GM23338 (cell line): ENCODE results near the gene RUNDC3A. TPM values are rescaled to one million over a fixed set of nuclear protein-coding genes. Genes with fewer than 3 reads are reported as not detected.
A peak's percentile ranks its signal among the peaks of the same experiment; 100 is the strongest.

Source experiments
- ATAC-seq: fragments of 200-7000 bp; cut with Tn5 transposase; 3 replicates; pipeline ENCODE4 v1.9.1; 2020
- DNase-seq: peaks from one replicate; pipeline ENCODE4 v3.0.0-alpha.2; 2015; ENCODE audit warnings: low spot score
- H2AFZ ChIP-seq: fragments of 200-600 bp; sonication (generic); 2 replicates; pipeline ENCODE4 v1.8.0; 2016; ENCODE audit warnings: antibody characterized with exemption, mild to moderate bottlenecking, moderate library complexity
- H3F3A ChIP-seq: fragments of 200-600 bp; sonication (generic); replicated peaks from 2 replicates; pipeline ENCODE4 v1.8.0; 2017; ENCODE audit warnings: antibody characterized with exemption, mixed run types, low read depth
- H3K27ac ChIP-seq: fragments of 200-600 bp; sonication (generic); 2 replicates; pipeline ENCODE4 v1.6.1; 2016; ENCODE audit warnings: low read depth
- H3K27me3 ChIP-seq: fragments of 200-600 bp; sonication (generic); 2 replicates; pipeline ENCODE4 v1.8.0; 2016; ENCODE audit warnings: mild to moderate bottlenecking, mixed run types, moderate library complexity; ENCODE audit not compliant: insufficient read depth
- H3K36me3 ChIP-seq: fragments of 200-600 bp; sonication (generic); 2 replicates; pipeline ENCODE4 v1.8.0; 2016; ENCODE audit warnings: mild to moderate bottlenecking; ENCODE audit not compliant: insufficient read depth
- H3K4me1 ChIP-seq: fragments of 200-600 bp; sonication (generic); 2 replicates; pipeline ENCODE4 v1.8.0; 2016; ENCODE audit warnings: mild to moderate bottlenecking, moderate library complexity; ENCODE audit not compliant: insufficient read depth
- H3K4me2 ChIP-seq: fragments of 200-600 bp; sonication (generic); 2 replicates; pipeline ENCODE4 v1.7.1; 2017; ENCODE audit warnings: mixed run types
- H3K4me3 ChIP-seq: fragments of 200-600 bp; sonication (generic); 2 replicates; pipeline ENCODE4 v1.6.1; 2016; ENCODE audit warnings: mixed run types
- H3K79me2 ChIP-seq: fragments of 200-600 bp; sonication (generic); replicated peaks from 2 replicates; pipeline ENCODE4 v1.8.0; 2017; ENCODE audit warnings: mild to moderate bottlenecking; ENCODE audit not compliant: insufficient read depth
- H3K9me2 ChIP-seq: fragments of 200-600 bp; sonication (generic); 2 replicates; pipeline ENCODE4 v1.8.0; 2017; ENCODE audit not compliant: insufficient read depth
- H4K20me1 ChIP-seq: fragments of 200-600 bp; sonication (generic); replicated peaks from 2 replicates; pipeline ENCODE4 v1.8.0; 2017; ENCODE audit warnings: mild to moderate bottlenecking; ENCODE audit not compliant: insufficient read depth
- H3K27ac Mint-ChIP-seq: 2 replicates; pipeline ENCODE4 v1.8.0; 2020; ENCODE audit warnings: inconsistent platforms, mild to moderate bottlenecking, moderate library complexity, mixed read lengths
- H3K27me3 Mint-ChIP-seq: 3 replicates; pipeline ENCODE4 v1.8.0; 2022; ENCODE audit warnings: low read depth, mild to moderate bottlenecking, moderate library complexity, mixed read lengths, inconsistent platforms; ENCODE audit not compliant: insufficient read depth, poor library complexity
- H3K36me3 Mint-ChIP-seq: 3 replicates; pipeline ENCODE4 v1.8.0; 2021; ENCODE audit warnings: low read depth, mild to moderate bottlenecking, inconsistent platforms, moderate library complexity, mixed read lengths
- H3K4me1 Mint-ChIP-seq: 3 replicates; pipeline ENCODE4 v1.8.0; 2020; ENCODE audit warnings: mild to moderate bottlenecking, inconsistent platforms, mixed read lengths
- H3K4me3 Mint-ChIP-seq: 3 replicates; pipeline ENCODE4 v1.8.0; 2021; ENCODE audit warnings: moderate library complexity, mild to moderate bottlenecking, inconsistent platforms, mixed read lengths
- H3K9me3 Mint-ChIP-seq: 3 replicates; pipeline ENCODE4 v1.8.0; 2020; ENCODE audit warnings: moderate library complexity, mild to moderate bottlenecking, inconsistent platforms, mixed read lengths
- CREB1 ChIP-seq: fragments of 250-450 bp; sonication (Bioruptor Pico); IDR thresholded peaks from 2 replicates; pipeline ENCODE4 v1.5.0; 2020; ENCODE audit warnings: low read depth, mild to moderate bottlenecking, moderate library complexity
- JUNB ChIP-seq: IDR thresholded peaks from one replicate; pipeline ENCODE4 v1.6.1; 2016; ENCODE audit warnings: antibody characterized with exemption; ENCODE audit not compliant: unreplicated experiment
- NANOG ChIP-seq: IDR thresholded peaks from 2 replicates; pipeline ENCODE4 v1.6.1; 2016; ENCODE audit warnings: antibody characterized with exemption, borderline replicate concordance
- STAT1 ChIP-seq: IDR thresholded peaks from one replicate; pipeline ENCODE4 v1.6.1; 2016; ENCODE audit warnings: antibody characterized with exemption; ENCODE audit not compliant: unreplicated experiment
- polyA plus RNA-seq: library from polyadenylated mRNA; unstranded; fragments of >200 nt; fragmentation: Nextera tagmentation; extraction: Ambion mirVana; gene quantifications from 2 replicates; pipeline ENCODE4 v1.2.1, GENCODE V29; 2016
- total RNA-seq: library from RNA; depleted of rRNA; stranded (reverse); fragments of >200 nt; shearing (Covaris generic); gene quantifications from 2 replicates; pipeline ENCODE4 v1.2.3, GENCODE V29; 2014
- TF ChIP-seq, protein P1 (sequence below): fragments of 250-450 bp; sonication (Bioruptor Pico); IDR thresholded peaks from 2 replicates; pipeline ENCODE4 v1.5.0; 2020; ENCODE audit warnings: mild to moderate bottlenecking, moderate library complexity
- TF ChIP-seq, protein P2 (sequence below), 2 experiments: fragments of 200-600 bp in 1 of 2; sonication (generic) in 1 of 2; conservative IDR thresholded peaks; 2 replicates each; pipeline versions ENCODE4 v1.5.1 to v1.6.1; 2016 to 2017; ENCODE audit warnings: antibody characterized with exemption in 2 of 2, low read depth in 2 of 2, mild to moderate bottlenecking in 2 of 2, moderate library complexity in 1 of 2
- TF ChIP-seq, protein P3 (sequence below): IDR thresholded peaks from 2 replicates; pipeline ENCODE4 v1.6.1; 2016; ENCODE audit warnings: antibody characterized with exemption

The RUNDC3A gene
- total and polyA plus RNA-seq, 2 experiments from 2014 or later, result 3.7 to 5.5 TPM

DNA sequence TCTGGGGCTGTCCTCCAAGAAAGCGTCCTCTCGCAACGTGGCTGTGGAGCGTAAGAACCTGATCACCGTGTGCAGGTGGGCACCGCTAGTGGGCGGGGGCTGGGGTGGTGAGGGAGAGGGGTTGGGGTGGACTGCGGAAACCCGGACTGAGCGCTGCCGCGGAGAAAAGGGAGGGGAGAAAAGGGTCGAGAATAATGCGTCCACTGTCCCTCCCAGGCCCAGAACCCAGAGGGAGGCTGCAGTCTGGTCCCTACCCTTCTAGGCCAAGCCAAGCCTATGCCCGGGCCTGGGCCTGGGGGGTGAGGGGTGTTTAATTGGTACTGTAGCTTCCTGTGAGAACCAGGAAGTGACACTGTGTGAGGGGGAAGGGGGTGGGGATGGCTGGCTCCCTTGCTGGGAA lies 464 bp downstream of the RUNDC3A start (continued):
- TF ChIP-seq, protein P1, sequence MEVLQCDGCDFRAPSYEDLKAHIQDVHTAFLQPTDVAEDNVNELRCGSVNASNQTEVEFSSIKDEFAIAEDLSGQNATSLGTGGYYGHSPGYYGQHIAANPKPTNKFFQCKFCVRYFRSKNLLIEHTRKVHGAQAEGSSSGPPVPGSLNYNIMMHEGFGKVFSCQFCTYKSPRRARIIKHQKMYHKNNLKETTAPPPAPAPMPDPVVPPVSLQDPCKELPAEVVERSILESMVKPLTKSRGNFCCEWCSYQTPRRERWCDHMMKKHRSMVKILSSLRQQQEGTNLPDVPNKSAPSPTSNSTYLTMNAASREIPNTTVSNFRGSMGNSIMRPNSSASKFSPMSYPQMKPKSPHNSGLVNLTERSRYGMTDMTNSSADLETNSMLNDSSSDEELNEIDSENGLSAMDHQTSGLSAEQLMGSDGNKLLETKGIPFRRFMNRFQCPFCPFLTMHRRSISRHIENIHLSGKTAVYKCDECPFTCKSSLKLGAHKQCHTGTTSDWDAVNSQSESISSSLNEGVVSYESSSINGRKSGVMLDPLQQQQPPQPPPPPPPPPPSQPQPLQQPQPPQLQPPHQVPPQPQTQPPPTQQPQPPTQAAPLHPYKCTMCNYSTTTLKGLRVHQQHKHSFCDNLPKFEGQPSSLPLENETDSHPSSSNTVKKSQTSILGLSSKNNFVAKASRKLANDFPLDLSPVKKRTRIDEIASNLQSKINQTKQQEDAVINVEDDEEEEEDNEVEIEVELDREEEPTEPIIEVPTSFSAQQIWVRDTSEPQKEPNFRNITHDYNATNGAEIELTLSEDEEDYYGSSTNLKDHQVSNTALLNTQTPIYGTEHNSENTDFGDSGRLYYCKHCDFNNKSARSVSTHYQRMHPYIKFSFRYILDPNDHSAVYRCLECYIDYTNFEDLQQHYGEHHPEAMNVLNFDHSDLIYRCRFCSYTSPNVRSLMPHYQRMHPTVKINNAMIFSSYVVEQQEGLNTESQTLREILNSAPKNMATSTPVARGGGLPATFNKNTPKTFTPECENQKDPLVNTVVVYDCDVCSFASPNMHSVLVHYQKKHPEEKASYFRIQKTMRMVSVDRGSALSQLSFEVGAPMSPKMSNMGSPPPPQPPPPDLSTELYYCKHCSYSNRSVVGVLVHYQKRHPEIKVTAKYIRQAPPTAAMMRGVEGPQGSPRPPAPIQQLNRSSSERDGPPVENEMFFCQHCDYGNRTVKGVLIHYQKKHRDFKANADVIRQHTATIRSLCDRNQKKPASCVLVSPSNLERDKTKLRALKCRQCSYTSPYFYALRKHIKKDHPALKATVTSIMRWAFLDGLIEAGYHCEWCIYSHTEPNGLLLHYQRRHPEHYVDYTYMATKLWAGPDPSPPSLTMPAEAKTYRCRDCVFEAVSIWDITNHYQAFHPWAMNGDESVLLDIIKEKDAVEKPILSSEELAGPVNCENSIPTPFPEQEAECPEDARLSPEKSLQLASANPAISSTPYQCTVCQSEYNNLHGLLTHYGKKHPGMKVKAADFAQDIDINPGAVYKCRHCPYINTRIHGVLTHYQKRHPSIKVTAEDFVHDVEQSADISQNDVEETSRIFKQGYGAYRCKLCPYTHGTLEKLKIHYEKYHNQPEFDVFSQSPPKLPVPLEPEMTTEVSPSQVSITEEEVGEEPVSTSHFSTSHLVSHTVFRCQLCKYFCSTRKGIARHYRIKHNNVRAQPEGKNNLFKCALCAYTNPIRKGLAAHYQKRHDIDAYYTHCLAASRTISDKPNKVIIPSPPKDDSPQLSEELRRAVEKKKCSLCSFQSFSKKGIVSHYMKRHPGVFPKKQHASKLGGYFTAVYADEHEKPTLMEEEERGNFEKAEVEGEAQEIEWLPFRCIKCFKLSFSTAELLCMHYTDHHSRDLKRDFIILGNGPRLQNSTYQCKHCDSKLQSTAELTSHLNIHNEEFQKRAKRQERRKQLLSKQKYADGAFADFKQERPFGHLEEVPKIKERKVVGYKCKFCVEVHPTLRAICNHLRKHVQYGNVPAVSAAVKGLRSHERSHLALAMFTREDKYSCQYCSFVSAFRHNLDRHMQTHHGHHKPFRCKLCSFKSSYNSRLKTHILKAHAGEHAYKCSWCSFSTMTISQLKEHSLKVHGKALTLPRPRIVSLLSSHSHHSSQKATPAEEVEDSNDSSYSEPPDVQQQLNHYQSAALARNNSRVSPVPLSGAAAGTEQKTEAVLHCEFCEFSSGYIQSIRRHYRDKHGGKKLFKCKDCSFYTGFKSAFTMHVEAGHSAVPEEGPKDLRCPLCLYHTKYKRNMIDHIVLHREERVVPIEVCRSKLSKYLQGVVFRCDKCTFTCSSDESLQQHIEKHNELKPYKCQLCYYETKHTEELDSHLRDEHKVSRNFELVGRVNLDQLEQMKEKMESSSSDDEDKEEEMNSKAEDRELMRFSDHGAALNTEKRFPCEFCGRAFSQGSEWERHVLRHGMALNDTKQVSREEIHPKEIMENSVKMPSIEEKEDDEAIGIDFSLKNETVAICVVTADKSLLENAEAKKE (CRISPR knock-in tag), result no peak
- TF ChIP-seq JUNB, result no peak
- TF ChIP-seq NANOG, result no peak
- TF ChIP-seq, protein P2, sequence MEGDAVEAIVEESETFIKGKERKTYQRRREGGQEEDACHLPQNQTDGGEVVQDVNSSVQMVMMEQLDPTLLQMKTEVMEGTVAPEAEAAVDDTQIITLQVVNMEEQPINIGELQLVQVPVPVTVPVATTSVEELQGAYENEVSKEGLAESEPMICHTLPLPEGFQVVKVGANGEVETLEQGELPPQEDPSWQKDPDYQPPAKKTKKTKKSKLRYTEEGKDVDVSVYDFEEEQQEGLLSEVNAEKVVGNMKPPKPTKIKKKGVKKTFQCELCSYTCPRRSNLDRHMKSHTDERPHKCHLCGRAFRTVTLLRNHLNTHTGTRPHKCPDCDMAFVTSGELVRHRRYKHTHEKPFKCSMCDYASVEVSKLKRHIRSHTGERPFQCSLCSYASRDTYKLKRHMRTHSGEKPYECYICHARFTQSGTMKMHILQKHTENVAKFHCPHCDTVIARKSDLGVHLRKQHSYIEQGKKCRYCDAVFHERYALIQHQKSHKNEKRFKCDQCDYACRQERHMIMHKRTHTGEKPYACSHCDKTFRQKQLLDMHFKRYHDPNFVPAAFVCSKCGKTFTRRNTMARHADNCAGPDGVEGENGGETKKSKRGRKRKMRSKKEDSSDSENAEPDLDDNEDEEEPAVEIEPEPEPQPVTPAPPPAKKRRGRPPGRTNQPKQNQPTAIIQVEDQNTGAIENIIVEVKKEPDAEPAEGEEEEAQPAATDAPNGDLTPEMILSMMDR (conservative IDR thresholded peaks at IDR 0.05; ENCODE audit: low read depth in 2 of 2), result no peak
- TF ChIP-seq CREB1, result no peak

DNA sequence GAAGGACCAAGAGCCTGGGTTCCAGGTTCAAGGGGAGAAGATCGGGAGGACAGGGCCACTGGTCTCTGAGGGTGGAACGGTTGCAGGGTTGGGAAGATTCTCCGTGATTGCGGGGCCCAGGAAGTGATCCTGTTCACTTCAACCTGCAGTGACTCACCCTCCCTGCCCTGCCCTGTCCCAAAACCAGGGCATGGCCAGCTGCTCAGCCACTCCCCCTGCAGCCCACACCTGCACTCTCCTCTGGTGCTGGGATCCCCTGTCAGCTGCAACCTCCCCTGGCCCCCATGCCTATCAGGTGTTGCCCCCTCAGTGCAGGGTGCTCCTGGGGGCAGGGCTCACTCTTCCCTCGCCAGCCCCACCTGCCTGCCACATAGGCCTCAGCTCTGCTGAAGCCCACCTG lies 1.1 kb downstream of the RUNDC3A start:
- Histone ChIP-seq H3K4me2 (peak overlapping the region; percentile 96), H3K79me2 (no peaks in the 10 kb centered on the region), H3K4me1 (peaks cover 18% of the 10 kb centered on the region; the same call in 1 of the 2 replicates), H3K27ac (no peak overlapping the region), H4K20me1 (0 out of 2 replicates have a peak, but pooled peaks cover 3% of the 10 kb centered on the region), H2AFZ (no peak overlapping the region), H3K9me2 (no peaks in the 10 kb centered on the region), H3F3A (peaks cover 12% of the 10 kb centered on the region; the same call in 1 of the 2 replicates), H3K27me3 (peaks cover 11% of the 10 kb centered on the region), H3K4me3 (peak overlapping the region; percentile 79), H3K36me3 (no peaks in the 10 kb centered on the region)
- H3K4me3 Mint-ChIP-seq, result peak overlapping the region; percentile 69
- H3K36me3 Mint-ChIP-seq, result no peaks in the 10 kb centered on the region
- TF ChIP-seq STAT1, result no peak
- TF ChIP-seq, protein P2 (conservative IDR thresholded peaks at IDR 0.05; ENCODE audit: low read depth in 2 of 2), result peak in 1 of 2 experiments; percentile 45; a peak in 2 of 4 replicates
- TF ChIP-seq, protein P3, sequence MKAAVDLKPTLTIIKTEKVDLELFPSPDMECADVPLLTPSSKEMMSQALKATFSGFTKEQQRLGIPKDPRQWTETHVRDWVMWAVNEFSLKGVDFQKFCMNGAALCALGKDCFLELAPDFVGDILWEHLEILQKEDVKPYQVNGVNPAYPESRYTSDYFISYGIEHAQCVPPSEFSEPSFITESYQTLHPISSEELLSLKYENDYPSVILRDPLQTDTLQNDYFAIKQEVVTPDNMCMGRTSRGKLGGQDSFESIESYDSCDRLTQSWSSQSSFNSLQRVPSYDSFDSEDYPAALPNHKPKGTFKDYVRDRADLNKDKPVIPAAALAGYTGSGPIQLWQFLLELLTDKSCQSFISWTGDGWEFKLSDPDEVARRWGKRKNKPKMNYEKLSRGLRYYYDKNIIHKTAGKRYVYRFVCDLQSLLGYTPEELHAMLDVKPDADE, result no peak
- TF ChIP-seq NANOG, result no peak
- H3K4me1 Mint-ChIP-seq, result peaks cover 48% of the 10 kb centered on the region
- ATAC-seq (peak; percentile 5; the same call in 2 of the 3 replicates), DNase-seq (no peak)
- no peaks in the 10 kb centered on the region; the same call in 2 of the 3 replicates for H3K9me3 Mint-ChIP-seq
- H3K27ac Mint-ChIP-seq, result no peak overlapping the region
- peaks cover 33% of the 10 kb centered on the region for H3K27me3 Mint-ChIP-seq
